ENCODE results near the gene COL9A1.

GRCh38 chr6:70314296-70314695 lies 11.4 kb upstream of the COL9A1 start:
- no peak for TF ChIP-seq CTCF (IDR thresholded peaks at IDR 0.05)
- no peak for TF ChIP-seq POLR2A (IDR thresholded peaks at IDR 0.05)
